ENCODE data around the gene GLB1L.
"Not testable (repeated sequence)": the region's sequence is repeated elsewhere in the genome, so short reads cannot be mapped to it uniquely, and the experiment has no call there.

The GLB1L gene

GRCh38 chr2:219206328-219207133, 38.7 kb downstream of the GLB1L start, which contains the start of gene ZFAND2B:
ZFAND2B (plus strand) TSS chr2:219206782; CDS start chr2:219206988, 206 bp downstream.
- DNase-seq (ENCODE audit: low read depth) = peak; percentile 95

GRCh38 chr2:219205981-219206327, 39.3 kb downstream of the GLB1L start:
- no peak for DNase-seq (ENCODE audit: low read depth)

GRCh38 chr2:219205165-219205538, 40.1 kb downstream of the GLB1L start:
- DNase-seq (ENCODE audit: low read depth) = no peak

GRCh38 chr2:219204425-219205164, 40.6 kb downstream of the GLB1L start:
- no peak for DNase-seq (ENCODE audit: low read depth)

- DNase-seq (ENCODE audit: low read depth) = not testable (repeated sequence)
Measured at GRCh38 chr2:219201331-219201730, 43.9 kb downstream of the GLB1L start.

- DNase-seq (ENCODE audit: low read depth) = not testable (repeated sequence)
Measured at GRCh38 chr2:219200502-219201326, 44.5 kb downstream of the GLB1L start.

GRCh38 chr2:219199470-219200211, 45.6 kb downstream of the GLB1L start:
- DNase-seq (ENCODE audit: low read depth) = no peak

- no peak for DNase-seq (ENCODE audit: low read depth)
Measured at GRCh38 chr2:219198974-219199373, 46.3 kb downstream of the GLB1L start.

GRCh38 chr2:219197388-219197787, 47.9 kb downstream of the GLB1L start:
- no peak for DNase-seq (ENCODE audit: low read depth)

- no peak for DNase-seq (ENCODE audit: low read depth)
Measured at GRCh38 chr2:219186754-219187456, 58.3 kb downstream of the GLB1L start.
